Measurements from ENCODE around the gene MRPL24.

DNA sequence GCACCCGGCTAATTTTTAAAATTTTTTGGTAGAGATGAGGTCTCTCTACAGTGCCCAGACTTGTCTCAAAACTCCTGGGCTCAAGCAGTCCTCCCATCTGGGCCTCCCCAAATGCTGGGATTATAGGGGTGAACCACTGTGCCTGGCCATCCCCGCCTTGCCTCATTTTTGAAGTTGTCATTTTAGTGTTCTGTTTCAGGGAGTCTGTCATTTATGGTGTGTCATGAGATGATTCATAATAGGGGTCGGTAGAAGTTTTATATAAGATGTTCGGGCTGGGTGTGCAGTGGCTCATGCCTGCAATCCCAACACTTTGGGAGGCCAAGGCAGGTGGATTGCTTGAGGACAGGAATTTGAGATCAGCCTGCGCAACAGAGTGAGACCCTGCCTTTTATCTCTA, 34.9 kb upstream of the MRPL24 start:
- TF ChIP-seq POLR2A (IDR thresholded peaks at IDR 0.05; ENCODE audit: low read length) (no peak), GATA1 (IDR thresholded peaks at IDR 0.05; ENCODE audit: low read depth, low read length) (no peak)
